HepG2 (cell line): Measurements from ENCODE around the gene TRIO. TPM values are rescaled to one million over a fixed set of nuclear protein-coding genes. Genes with fewer than 3 reads are reported as not detected.

Experiments
- ATAC-seq: fragments of 200-7000 bp; cut with Tn5 transposase; 3 replicates; pipeline ENCODE4 v1.9.1; 2020; ENCODE audit warnings: mild to moderate bottlenecking, moderate library complexity
- BruUV-seq: library from RNA; stranded (reverse); fragments of 400-500 nt; replicated peaks from 2 replicates; lab custom pipeline; 2021; lab: Mats Ljungman, UMichigan
- CTCF ChIA-PET: fragments of 300-600 bp; formaldehyde crosslinking; extraction: SDS; loops from one replicate; lab custom pipeline; 2021; ENCODE audit warnings: low total read pairs, inconsistent platforms, low intra/inter-chr PET ratio; lab: Yijun Ruan, JAX
- POLR2A ChIA-PET: fragments of 350-600 bp; sonication (Branson Sonifier 250); formaldehyde crosslinking; loops from one replicate; lab custom pipeline; 2020; ENCODE audit warnings: antibody characterized with exemption, inconsistent platforms; lab: Yijun Ruan, JAX
- DNase-seq: peaks from one replicate; pipeline ENCODE4 v3.0.0-alpha.2; 2015; ENCODE audit warnings: low spot score
- FAIRE-seq: peaks from 3 replicates; lab custom pipeline; 2011; peaks lifted over from hg19 to GRCh38; lab: Jason Lieb, UNC
- H2AFZ ChIP-seq: one replicate; pipeline ENCODE4 v1.6.1; 2011; ENCODE audit warnings: low read length, inconsistent platforms
- H3K27ac ChIP-seq: fragments of 300-600 bp; 3 replicates; pipeline ENCODE4 v1.8.0; 2011; ENCODE audit warnings: mixed run types, mild to moderate bottlenecking, mixed read lengths, low read length, inconsistent platforms; ENCODE audit not compliant: insufficient read depth; ENCODE audit errors: extremely low read length
- H3K27me3 ChIP-seq, 2 experiments: fragments of 200-600 bp in 1 of 2; 2 replicates in 1 of 2; 3 replicates in 1 of 2; pipeline versions ENCODE4 v1.6.0 to v1.8.0; 2011; ENCODE audit warnings: low read length in 2 of 2, mild to moderate bottlenecking in 2 of 2, moderate library complexity in 2 of 2, inconsistent platforms in 1 of 2; ENCODE audit not compliant: insufficient read depth in 2 of 2, control insufficient read depth in 1 of 2
- H3K36me3 ChIP-seq, 2 experiments: fragments of 200-600 bp in 1 of 2; replicated peaks in 1 of 2; 2 replicates in 1 of 2; 3 replicates in 1 of 2; pipeline versions ENCODE4 v1.5.1 to v1.8.0; 2011; ENCODE audit warnings: low read length in 2 of 2, inconsistent platforms in 1 of 2; ENCODE audit not compliant: insufficient read depth in 2 of 2, control insufficient read depth in 1 of 2
- H3K4me1 ChIP-seq: 2 replicates; pipeline ENCODE4 v1.5.1; 2012; ENCODE audit warnings: low read length, inconsistent platforms; ENCODE audit not compliant: insufficient read depth
- H3K4me2 ChIP-seq: 2 replicates; pipeline ENCODE4 v1.6.0; 2011; ENCODE audit warnings: low read depth, low read length, inconsistent platforms
- H3K4me3 ChIP-seq, 3 experiments: fragments of 200-600 bp in 1 of 3; sonication (generic), shearing (Covaris generic) in 1 of 3; replicated peaks in 1 of 3; 2 replicates each; pipeline ENCODE4 v1.5.1; 2011 to 2016; ENCODE audit warnings: low read length in 3 of 3, inconsistent platforms in 2 of 3, low read depth in 2 of 3, mild to moderate bottlenecking in 2 of 3, control low read depth in 1 of 3, mixed read lengths in 1 of 3; ENCODE audit not compliant: insufficient read depth in 1 of 3
- H3K79me2 ChIP-seq: one replicate; pipeline ENCODE4 v1.6.1; 2011; ENCODE audit warnings: low read length, inconsistent platforms; ENCODE audit not compliant: insufficient read depth
- H3K9ac ChIP-seq: 2 replicates; pipeline ENCODE4 v1.6.0; 2011; ENCODE audit warnings: mild to moderate bottlenecking, low read depth, low read length, inconsistent platforms; ENCODE audit not compliant: insufficient read depth
- H3K9me3 ChIP-seq: 2 replicates; pipeline ENCODE4 v1.5.1; 2012; ENCODE audit warnings: mild to moderate bottlenecking, low read length
- H4K20me1 ChIP-seq: 2 replicates; pipeline ENCODE4 v1.6.0; 2011; ENCODE audit warnings: inconsistent platforms, mild to moderate bottlenecking, low read length, moderate library complexity; ENCODE audit not compliant: insufficient read depth
- CBX2 ChIP-seq, 2 experiments: fragments of 200-600 bp in 1 of 2; sonication (generic); formaldehyde crosslinking in 1 of 2; IDR thresholded peaks; 2 replicates each; pipeline versions ENCODE4 v1.7.0 to v1.8.1; 2018 to 2022; ENCODE audit warnings: low read depth in 2 of 2, low read length in 1 of 2, mild to moderate bottlenecking in 1 of 2, missing genetic modification reagents in 1 of 2
- MLLT10 ChIP-seq: sonication (generic); formaldehyde crosslinking; IDR thresholded peaks from 2 replicates; pipeline ENCODE4 v1.4.0; 2020; ENCODE audit warnings: missing genetic modification reagents
- PHF20 ChIP-seq: sonication (generic); formaldehyde crosslinking; IDR thresholded peaks from 2 replicates; pipeline ENCODE4 v1.5.0; 2020; ENCODE audit warnings: mild to moderate bottlenecking, missing genetic modification reagents
- SMAD9 ChIP-seq: sonication (generic); formaldehyde crosslinking; IDR thresholded peaks from 2 replicates; pipeline ENCODE4 v1.5.1; 2020; ENCODE audit warnings: mild to moderate bottlenecking, missing genetic modification reagents
- SP140L ChIP-seq: sonication (generic); formaldehyde crosslinking; IDR thresholded peaks from 2 replicates; pipeline ENCODE4 v1.4.0; 2020; ENCODE audit warnings: missing genetic modification reagents, borderline replicate concordance
- ZNF256 ChIP-seq: sonication (generic); formaldehyde crosslinking; conservative IDR thresholded peaks from 2 replicates; pipeline ENCODE4 v1.4.0; 2020; ENCODE audit warnings: missing genetic modification reagents
- ZNF605 ChIP-seq: sonication (generic); formaldehyde crosslinking; IDR thresholded peaks from 2 replicates; pipeline ENCODE4 v1.8.0; 2022; ENCODE audit warnings: mild to moderate bottlenecking, missing genetic modification reagents
- ZSCAN31 ChIP-seq: sonication (generic); formaldehyde crosslinking; IDR thresholded peaks from 2 replicates; pipeline ENCODE4 v1.5.0; 2020; ENCODE audit warnings: low read depth, mild to moderate bottlenecking, missing genetic modification reagents
- WGBS: methylation state at CpG from one replicate; pipeline ENCODE4 v1.1.6; 2017; ENCODE audit warnings: low lambda C conversion rate; 5-methylcytosine and 5-hydroxymethylcytosine counted together
- in situ Hi-C: cut with HindIII; loops from 2 replicates; pipeline ENCODE4 v1.10.0; 2017; ENCODE audit warnings: low pct_unique_long_range_greater_than_20kb; ENCODE audit not compliant: extremely low pct_ligation_motif_present
- intact Hi-C: fragments of 100-400 bp; cut with micrococcal nuclease; formaldehyde crosslinking; loops from one replicate; pipeline ENCODE4 v1.10.0; 2022; ENCODE audit not compliant: unreplicated experiment
- polyA plus RNA-seq, 8 experiments: library from polyadenylated mRNA; depleted of rRNA in 3 of 8; stranded (reverse) in 7 of 8; unstranded in 1 of 8; fragments of >200 nt; fragmentation: Illumina TruSeq in 4 of 8; extraction: Trizol in 4 of 8; gene quantifications; 2 replicates each; pipeline versions ENCODE4 v1.2.1 to v1.2.3, GENCODE V29; 2011 to 2016; ENCODE audit warnings: low read depth in 4 of 8, missing spikeins in 1 of 8, mixed read lengths in 1 of 8; ENCODE audit not compliant: insufficient read depth in 1 of 8
- total RNA-seq, 5 experiments: library from RNA; depleted of rRNA; stranded (reverse); fragments of >200 nt; fragmentation: Illumina TruSeq; extraction: Trizol; gene quantifications; 2 replicates each; pipeline ENCODE4 v1.2.3, GENCODE V29; 2016; ENCODE audit warnings: low read depth in 1 of 5
- TF ChIP-seq, protein P1 (sequence below): sonication (generic); formaldehyde crosslinking; IDR thresholded peaks from 2 replicates; pipeline ENCODE4 v1.4.0; 2020; ENCODE audit warnings: missing genetic modification reagents, borderline replicate concordance
- TF ChIP-seq, protein P2 (sequence below): IDR thresholded peaks from 2 replicates; pipeline ENCODE4 v1.6.1; 2012; ENCODE audit warnings: low read depth, low read length, improper control_type of control experiment
- TF ChIP-seq, protein P3 (sequence below): sonication (generic); formaldehyde crosslinking; IDR thresholded peaks from 2 replicates; pipeline ENCODE4 v1.5.0; 2020; ENCODE audit warnings: mild to moderate bottlenecking, missing genetic modification reagents
- TF ChIP-seq, protein P4 (sequence below): sonication (generic); formaldehyde crosslinking; IDR thresholded peaks from 2 replicates; pipeline ENCODE4 v1.4.0; 2020; ENCODE audit warnings: missing genetic modification reagents; ENCODE audit errors: not compliant biosample characterization
- TF ChIP-seq, protein P5 (sequence below): sonication (generic); formaldehyde crosslinking; conservative IDR thresholded peaks from 2 replicates; pipeline ENCODE4 v1.5.0; 2020; ENCODE audit warnings: missing genetic modification reagents

Gene TRIO
- total and polyA plus RNA-seq, 2 of the 13 experiments (the other 11 are each of a cell fraction or from before 2014, with no cell fraction given) = 45.2 to 45.9 TPM

DNA sequence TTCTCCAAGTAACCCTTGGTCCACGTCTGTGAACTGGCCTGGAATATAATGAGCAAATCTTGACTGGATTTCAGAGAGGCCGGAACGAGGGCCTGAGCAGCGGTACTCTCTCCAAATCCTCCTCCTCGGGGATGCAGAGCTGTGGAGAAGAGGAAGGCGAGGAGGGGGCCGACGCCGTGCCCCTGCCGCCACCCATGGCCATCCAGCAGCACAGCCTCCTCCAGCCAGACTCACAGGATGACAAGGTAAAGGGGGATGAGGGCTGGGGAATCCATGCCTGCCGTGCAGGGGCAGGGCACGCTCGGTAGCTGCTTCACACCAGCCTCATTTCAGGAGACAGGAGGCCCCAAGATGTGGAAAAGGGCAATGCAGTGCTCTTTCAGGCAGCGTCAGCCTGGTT, 319.5 kb downstream of the TRIO start:
- Histone ChIP-seq H3K9ac (no peak overlapping the region), H3K4me3 (no peak overlapping the region), H3K9me3 (no peaks in the 10 kb centered on the region), H2AFZ (no peak overlapping the region), H3K4me1 (no peaks in the 10 kb centered on the region), H3K36me3 (peaks cover 13 to 77% of the 10 kb centered on the region in 2 experiments; a peak in 4 of 5 replicates), H3K27me3 (no peaks in the 10 kb centered on the region), H3K4me2 (no peak overlapping the region), H3K27ac (no peak overlapping the region), H4K20me1 (no peaks in the 10 kb centered on the region), H3K79me2 (no peaks in the 10 kb centered on the region)
- intact Hi-C loops (no loop called here), in situ Hi-C loops (no loop called here)
- no peak for FAIRE-seq
- no peak for DNase-seq
- ChIA-PET POLR2A (no interaction called here), CTCF (no interaction called here)
- WGBS = 94% methylated on average over 13 of the region's 14 CpGs
- BruUV-seq = no TSS peak
- no peak for ATAC-seq
- TF ChIP-seq SP140L (CRISPR knock-in tag) = no peak
- TF ChIP-seq CBX2 (IDR thresholded peaks at IDR 0.05; ENCODE audit: low read depth, low read length) = no peak
- no peak for TF ChIP-seq CBX2 (CRISPR knock-in tag; IDR thresholded peaks at IDR 0.05; ENCODE audit: low read depth)
- TF ChIP-seq, protein P1, sequence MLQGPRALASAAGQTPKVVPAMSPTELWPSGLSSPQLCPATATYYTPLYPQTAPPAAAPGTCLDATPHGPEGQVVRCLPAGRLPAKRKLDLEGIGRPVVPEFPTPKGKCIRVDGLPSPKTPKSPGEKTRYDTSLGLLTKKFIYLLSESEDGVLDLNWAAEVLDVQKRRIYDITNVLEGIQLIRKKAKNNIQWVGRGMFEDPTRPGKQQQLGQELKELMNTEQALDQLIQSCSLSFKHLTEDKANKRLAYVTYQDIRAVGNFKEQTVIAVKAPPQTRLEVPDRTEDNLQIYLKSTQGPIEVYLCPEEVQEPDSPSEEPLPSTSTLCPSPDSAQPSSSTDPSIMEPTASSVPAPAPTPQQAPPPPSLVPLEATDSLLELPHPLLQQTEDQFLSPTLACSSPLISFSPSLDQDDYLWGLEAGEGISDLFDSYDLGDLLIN (CRISPR knock-in tag) = no peak
- TF ChIP-seq SMAD9 = no peak
- TF ChIP-seq, protein P2, sequence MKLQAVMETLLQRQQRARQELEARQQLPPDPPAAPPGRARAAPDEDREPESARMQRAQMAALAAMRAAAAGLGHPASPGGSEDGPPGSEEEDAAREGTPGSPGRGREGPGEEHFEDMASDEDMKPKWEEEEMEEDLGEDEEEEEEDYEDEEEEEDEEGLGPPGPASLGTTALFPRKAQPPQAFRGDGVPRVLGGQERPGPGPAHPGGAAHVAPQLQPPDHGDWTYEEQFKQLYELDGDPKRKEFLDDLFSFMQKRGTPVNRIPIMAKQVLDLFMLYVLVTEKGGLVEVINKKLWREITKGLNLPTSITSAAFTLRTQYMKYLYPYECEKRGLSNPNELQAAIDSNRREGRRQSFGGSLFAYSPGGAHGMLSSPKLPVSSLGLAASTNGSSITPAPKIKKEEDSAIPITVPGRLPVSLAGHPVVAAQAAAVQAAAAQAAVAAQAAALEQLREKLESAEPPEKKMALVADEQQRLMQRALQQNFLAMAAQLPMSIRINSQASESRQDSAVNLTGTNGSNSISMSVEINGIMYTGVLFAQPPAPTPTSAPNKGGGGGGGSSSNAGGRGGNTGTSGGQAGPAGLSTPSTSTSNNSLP = no peak
- TF ChIP-seq ZSCAN31 (CRISPR knock-in tag) = no peak
- TF ChIP-seq MLLT10 (CRISPR knock-in tag) = no peak
- no peak for TF ChIP-seq ZNF256 (CRISPR knock-in tag)
- TF ChIP-seq ZNF605 (CRISPR knock-in tag) = no peak
- TF ChIP-seq PHF20 = no peak
- TF ChIP-seq, protein P3, sequence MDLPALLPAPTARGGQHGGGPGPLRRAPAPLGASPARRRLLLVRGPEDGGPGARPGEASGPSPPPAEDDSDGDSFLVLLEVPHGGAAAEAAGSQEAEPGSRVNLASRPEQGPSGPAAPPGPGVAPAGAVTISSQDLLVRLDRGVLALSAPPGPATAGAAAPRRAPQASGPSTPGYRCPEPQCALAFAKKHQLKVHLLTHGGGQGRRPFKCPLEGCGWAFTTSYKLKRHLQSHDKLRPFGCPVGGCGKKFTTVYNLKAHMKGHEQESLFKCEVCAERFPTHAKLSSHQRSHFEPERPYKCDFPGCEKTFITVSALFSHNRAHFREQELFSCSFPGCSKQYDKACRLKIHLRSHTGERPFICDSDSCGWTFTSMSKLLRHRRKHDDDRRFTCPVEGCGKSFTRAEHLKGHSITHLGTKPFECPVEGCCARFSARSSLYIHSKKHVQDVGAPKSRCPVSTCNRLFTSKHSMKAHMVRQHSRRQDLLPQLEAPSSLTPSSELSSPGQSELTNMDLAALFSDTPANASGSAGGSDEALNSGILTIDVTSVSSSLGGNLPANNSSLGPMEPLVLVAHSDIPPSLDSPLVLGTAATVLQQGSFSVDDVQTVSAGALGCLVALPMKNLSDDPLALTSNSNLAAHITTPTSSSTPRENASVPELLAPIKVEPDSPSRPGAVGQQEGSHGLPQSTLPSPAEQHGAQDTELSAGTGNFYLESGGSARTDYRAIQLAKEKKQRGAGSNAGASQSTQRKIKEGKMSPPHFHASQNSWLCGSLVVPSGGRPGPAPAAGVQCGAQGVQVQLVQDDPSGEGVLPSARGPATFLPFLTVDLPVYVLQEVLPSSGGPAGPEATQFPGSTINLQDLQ (CRISPR knock-in tag) = no peak
- TF ChIP-seq, protein P4, sequence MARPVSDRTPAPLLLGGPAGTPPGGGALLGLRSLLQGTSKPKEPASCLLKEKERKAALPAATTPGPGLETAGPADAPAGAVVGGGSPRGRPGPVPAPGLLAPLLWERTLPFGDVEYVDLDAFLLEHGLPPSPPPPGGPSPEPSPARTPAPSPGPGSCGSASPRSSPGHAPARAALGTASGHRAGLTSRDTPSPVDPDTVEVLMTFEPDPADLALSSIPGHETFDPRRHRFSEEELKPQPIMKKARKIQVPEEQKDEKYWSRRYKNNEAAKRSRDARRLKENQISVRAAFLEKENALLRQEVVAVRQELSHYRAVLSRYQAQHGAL = no peak
- TF ChIP-seq, protein P5, sequence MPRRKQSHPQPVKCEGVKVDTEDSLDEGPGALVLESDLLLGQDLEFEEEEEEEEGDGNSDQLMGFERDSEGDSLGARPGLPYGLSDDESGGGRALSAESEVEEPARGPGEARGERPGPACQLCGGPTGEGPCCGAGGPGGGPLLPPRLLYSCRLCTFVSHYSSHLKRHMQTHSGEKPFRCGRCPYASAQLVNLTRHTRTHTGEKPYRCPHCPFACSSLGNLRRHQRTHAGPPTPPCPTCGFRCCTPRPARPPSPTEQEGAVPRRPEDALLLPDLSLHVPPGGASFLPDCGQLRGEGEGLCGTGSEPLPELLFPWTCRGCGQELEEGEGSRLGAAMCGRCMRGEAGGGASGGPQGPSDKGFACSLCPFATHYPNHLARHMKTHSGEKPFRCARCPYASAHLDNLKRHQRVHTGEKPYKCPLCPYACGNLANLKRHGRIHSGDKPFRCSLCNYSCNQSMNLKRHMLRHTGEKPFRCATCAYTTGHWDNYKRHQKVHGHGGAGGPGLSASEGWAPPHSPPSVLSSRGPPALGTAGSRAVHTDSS (CRISPR knock-in tag) = no peak
